GM10266 (cell line): ENCODE data around the gene HEPACAM.

ENCODE experiments used
- DNase-seq: peaks from one replicate; pipeline ENCODE4 v3.0.0; 2012; ENCODE audit errors: extremely low spot score
- TF ChIP-seq, protein P1 (sequence below): IDR thresholded peaks from 2 replicates; pipeline ENCODE4 v1.5.1; 2012; ENCODE audit warnings: mild to moderate bottlenecking, low read depth; ENCODE audit not compliant: control insufficient read depth, insufficient read depth; ENCODE audit errors: missing control alignments

HEPACAM gene

DNA sequence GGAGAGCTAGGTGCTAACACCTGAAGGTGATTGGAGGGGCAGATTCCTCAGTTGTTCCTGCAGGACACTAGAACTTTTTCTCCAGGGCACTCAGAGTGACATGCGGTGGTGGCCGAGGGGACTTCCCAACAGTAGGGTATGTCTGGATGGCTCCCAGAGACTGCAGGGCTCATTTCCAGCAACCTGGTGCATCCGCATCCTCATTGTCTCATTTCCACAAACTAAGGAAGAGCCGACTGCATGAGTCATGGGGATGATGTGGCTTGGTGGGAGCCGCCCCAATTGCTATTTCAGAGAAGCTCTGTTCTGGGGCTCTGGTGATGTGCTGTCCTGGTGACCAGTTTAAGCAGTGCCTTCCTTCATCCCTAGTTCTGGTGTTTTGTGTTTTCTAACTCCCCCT, 35.4 kb downstream of the HEPACAM start:
- TF ChIP-seq, protein P1, sequence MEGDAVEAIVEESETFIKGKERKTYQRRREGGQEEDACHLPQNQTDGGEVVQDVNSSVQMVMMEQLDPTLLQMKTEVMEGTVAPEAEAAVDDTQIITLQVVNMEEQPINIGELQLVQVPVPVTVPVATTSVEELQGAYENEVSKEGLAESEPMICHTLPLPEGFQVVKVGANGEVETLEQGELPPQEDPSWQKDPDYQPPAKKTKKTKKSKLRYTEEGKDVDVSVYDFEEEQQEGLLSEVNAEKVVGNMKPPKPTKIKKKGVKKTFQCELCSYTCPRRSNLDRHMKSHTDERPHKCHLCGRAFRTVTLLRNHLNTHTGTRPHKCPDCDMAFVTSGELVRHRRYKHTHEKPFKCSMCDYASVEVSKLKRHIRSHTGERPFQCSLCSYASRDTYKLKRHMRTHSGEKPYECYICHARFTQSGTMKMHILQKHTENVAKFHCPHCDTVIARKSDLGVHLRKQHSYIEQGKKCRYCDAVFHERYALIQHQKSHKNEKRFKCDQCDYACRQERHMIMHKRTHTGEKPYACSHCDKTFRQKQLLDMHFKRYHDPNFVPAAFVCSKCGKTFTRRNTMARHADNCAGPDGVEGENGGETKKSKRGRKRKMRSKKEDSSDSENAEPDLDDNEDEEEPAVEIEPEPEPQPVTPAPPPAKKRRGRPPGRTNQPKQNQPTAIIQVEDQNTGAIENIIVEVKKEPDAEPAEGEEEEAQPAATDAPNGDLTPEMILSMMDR, result no peak
- DNase-seq, result no peak

DNA sequence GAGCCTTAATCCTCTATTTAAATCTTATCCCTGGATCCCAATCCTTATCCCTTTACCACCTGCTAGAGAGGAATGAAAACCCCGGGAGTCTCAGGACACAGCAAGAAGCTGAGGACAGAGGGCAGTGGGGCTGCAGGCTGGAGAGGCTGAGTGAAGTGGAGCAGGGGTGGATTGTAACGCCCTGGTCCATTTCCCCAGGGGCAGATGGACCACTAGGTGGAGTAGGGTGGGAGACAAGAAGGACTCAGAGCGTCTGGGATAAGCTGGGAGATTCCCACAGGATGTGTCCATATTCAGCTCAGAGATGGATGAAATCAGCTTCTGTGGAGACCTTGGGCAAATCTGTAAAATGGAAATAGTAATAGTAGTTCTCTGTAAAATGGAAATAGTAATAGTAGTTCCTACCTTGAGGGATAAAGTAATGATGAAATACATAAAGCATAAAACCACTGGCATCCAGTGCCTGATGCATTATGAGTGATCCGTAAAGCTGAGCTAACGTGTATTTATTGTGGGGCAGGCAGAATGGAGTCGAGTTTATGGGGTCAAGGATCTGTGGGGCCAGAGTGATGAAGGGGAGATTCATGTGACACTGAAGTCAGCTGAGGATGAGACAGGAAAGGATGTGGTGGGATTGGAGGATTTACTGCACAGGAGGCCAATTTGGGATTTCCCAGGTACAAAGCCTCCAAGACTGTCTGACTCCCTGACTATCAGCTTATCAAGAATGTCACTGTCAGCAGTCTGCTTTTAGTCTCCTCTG, 36.3 kb downstream of the HEPACAM start:
- TF ChIP-seq, protein P1, result no peak
- DNase-seq, result no peak

DNA sequence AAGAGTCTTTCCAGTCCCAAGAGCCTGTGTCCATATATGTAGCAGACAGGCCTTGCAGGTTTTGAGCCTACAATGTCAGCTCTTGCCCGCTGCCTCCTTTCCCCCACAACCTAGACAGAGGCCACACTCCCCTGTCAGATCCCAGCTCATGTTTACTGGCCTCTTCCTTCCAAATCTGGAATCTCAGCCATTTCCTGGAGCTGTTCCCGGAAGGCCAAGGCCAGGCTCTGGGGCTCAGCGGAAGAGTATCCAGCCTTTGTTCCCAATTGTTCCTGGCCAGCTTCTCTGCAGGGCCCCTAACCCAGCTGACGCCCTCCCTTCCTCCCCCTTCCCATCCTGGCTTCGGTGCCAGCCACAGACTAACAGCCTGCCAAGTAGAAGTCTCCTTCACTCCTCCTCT, 37.1 kb downstream of the HEPACAM start:
- TF ChIP-seq, protein P1, result no peak
- DNase-seq, result no peak

DNA sequence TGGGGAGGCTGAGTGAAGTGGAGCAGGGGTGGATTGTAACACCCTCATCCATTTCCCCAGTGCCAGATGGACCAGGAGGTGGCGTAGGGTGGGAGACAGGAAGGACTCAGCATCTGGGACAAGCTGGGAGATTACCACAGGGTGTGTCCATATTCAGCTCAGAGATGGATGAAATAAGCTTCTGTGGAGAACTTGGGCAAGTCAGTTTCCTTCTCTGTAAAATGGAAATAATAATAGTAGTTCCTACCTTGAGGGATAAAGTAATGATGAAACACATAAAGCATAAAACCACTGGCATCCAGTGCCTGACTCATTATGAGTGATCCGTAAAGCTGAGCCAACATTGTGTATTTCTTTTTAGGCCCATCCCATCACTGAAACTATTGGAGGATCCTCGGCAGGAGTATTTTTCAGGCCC, 37.6 kb downstream of the HEPACAM start:
- TF ChIP-seq, protein P1, result no peak
- DNase-seq, result no peak

DNA sequence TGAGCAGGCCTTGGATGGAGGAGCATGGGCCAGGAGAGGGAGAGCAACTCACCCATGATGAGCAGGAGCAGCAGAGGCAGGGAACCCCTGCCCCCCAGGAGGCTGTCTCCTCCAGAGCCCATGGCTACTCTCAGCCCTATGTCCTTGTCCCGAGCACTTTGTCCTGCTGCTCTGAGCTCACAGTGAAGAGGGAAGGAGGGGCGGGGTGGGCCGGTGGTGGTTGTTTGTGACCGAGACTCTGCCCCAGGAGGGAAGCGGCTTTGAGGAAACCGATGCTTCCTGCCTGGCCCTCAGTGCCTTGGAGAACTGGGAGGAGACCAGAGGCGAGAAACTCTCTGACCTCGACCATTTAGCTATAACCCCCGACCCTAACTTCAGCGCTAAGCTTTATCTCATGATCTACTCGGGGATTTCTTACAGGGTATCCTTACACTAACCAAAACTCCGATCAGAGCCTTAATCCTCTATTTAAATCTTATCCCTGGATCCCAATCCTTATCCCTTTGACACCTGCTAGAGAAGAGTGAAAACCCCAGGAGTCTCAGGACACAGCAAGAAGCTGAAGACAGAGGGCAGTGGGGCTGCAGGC, 38.1 kb downstream of the HEPACAM start, which contains the start of gene ROBO4:
Gene ROBO4 (minus strand): TSS at position 192 of the 589 bp plus-strand sequence. CDS start 70 bp downstream, at position 122.
- no peak for DNase-seq

DNA sequence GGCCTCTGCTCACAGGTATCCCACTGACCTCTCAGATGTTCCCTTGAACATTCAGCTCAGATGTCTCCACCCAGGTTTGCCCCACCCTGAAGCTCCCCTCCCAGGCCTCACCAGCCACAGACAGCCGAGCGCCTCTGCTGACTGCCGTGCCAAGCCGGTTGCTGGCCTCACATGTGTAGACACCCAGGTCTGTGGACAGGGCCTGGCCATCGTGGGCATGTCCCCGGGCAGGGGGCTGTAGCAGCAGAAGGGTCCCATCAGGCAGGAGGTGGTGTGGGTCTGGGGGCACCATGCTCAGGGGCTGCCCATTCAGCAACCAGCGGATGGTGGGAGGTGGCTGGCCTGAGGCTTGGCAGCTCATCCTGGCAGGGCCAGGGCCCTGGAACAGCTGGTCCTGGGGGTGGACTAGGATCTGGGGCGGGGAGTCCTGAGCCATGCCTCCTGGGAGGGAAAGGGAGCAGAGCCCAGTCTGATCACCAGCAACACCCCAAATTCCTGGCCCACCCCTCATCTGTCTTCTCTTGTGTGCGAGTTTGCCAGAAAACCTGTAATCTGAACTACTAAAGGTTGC, 38.9 kb downstream of the HEPACAM start:
- TF ChIP-seq, protein P1, result no peak
- DNase-seq, result no peak

More for the DNA sequence above, 38.1 kb downstream of the HEPACAM start, which contains the start of gene ROBO4:
- TF ChIP-seq, protein P1, result no peak
